Tibial artery (tissue), 4 donors: ENCODE data around the gene KASH5.
A peak's percentile ranks its signal among the peaks of the same experiment; 100 is the strongest.

Experiments used
- DNase-seq, 2 donors: peaks; one replicate each; pipeline ENCODE4 v3.0.0-alpha.2; 2019
- H3K27ac ChIP-seq, 2 donors: fragments of 200-600 bp; sonication (generic) in 1 of 2; 1 replicate in 1 of 2; 2 replicates in 1 of 2; pipeline ENCODE4 v1.5.1; 2018 to 2019; ENCODE audit warnings: mild to moderate bottlenecking in 1 of 2
- H3K27me3 ChIP-seq, 2 donors: fragments of 200-600 bp; sonication (generic) in 1 of 2; one replicate each; pipeline versions ENCODE4 v1.5.1 to v1.6.0; 2016 to 2019
- H3K36me3 ChIP-seq, 3 donors: fragments of 200-600 bp; sonication (generic) in 2 of 3; one replicate each; pipeline ENCODE4 v1.5.1; 2016 to 2019; ENCODE audit warnings: mild to moderate bottlenecking in 2 of 3
- H3K4me1 ChIP-seq, 4 donors: fragments of 200-600 bp; sonication (generic) in 2 of 4; 1 replicate in 3 of 4; 2 replicates in 1 of 4; pipeline ENCODE4 v1.5.1; 2016 to 2019
- H3K4me3 ChIP-seq, 2 donors: fragments of 200-600 bp; sonication (generic) in 1 of 2; 1 replicate in 1 of 2; 2 replicates in 1 of 2; pipeline ENCODE4 v1.5.1; 2018 to 2019; ENCODE audit warnings: mild to moderate bottlenecking in 2 of 2
- H3K9me3 ChIP-seq, 3 donors: fragments of 200-600 bp; sonication (generic) in 1 of 3; one replicate each; pipeline ENCODE4 v1.5.1; 2016 to 2019
- CTCF ChIP-seq, 2 experiments: fragments of 200-600 bp in 1 of 2; fragments of 450-650 bp in 1 of 2; IDR thresholded peaks; one replicate each; pipeline ENCODE4 v1.5.1; 2017 to 2019; ENCODE audit warnings: antibody characterized with exemption in 2 of 2, mild to moderate bottlenecking in 1 of 2, moderate library complexity in 1 of 2
- intact Hi-C: fragments of 100-400 bp; cut with DNase I; formaldehyde crosslinking; loops from one replicate; pipeline ENCODE4 v1.15.0; 2023; ENCODE audit warnings: low total_unique reads

KASH5 gene

GRCh38 chr19:49417088-49417487, 29.0 kb downstream of the KASH5 start:
- no peak overlapping the region for H3K27ac ChIP-seq
- no peak overlapping the region for H3K4me3 ChIP-seq
- H3K36me3 ChIP-seq: no peaks in the 10 kb centered on the region
- intact Hi-C loops: no loop called here
- H3K4me1 ChIP-seq: peaks cover 0 to 13% (median 8%) of the 10 kb centered on the region in 4 donors
- peaks cover 0 to 91% of the 10 kb centered on the region in 2 donors for H3K27me3 ChIP-seq
- TF ChIP-seq CTCF (IDR thresholded peaks at IDR 0.05): no peak
- H3K9me3 ChIP-seq: no peaks in the 10 kb centered on the region
- no peak for DNase-seq

GRCh38 chr19:49418511-49418910, 30.5 kb downstream of the KASH5 start:
- H3K36me3 ChIP-seq: no peaks in the 10 kb centered on the region
- intact Hi-C loops: no loop called here

GRCh38 chr19:49419173-49419572, 31.1 kb downstream of the KASH5 start:
- no peak for TF ChIP-seq CTCF (IDR thresholded peaks at IDR 0.05)
- peaks cover 4 to 97% of the 10 kb centered on the region in 2 donors for H3K27me3 ChIP-seq
- no peak overlapping the region for H3K4me3 ChIP-seq
- H3K27ac ChIP-seq: no peak overlapping the region
- peaks cover 0 to 31% (median 23%) of the 10 kb centered on the region in 4 donors for H3K4me1 ChIP-seq
- intact Hi-C loops: no loop called here
- no peak for DNase-seq
- no peaks in the 10 kb centered on the region for H3K9me3 ChIP-seq
- H3K36me3 ChIP-seq: no peaks in the 10 kb centered on the region

More at GRCh38 chr19:49418511-49418910, 30.5 kb downstream of the KASH5 start:
- Histone ChIP-seq H3K27ac (no peak overlapping the region), H3K9me3 (no peaks in the 10 kb centered on the region), H3K4me1 (peaks cover 0 to 28% (median 22%) of the 10 kb centered on the region in 4 donors), H3K27me3 (peaks cover 4 to 97% of the 10 kb centered on the region in 2 donors), H3K4me3 (no peak overlapping the region)
- TF ChIP-seq CTCF (IDR thresholded peaks at IDR 0.05): no peak
- DNase-seq: no peak

GRCh38 chr19:49420227-49420626, 32.2 kb downstream of the KASH5 start:
- H3K9me3 ChIP-seq: no peaks in the 10 kb centered on the region
- no peak for TF ChIP-seq CTCF (IDR thresholded peaks at IDR 0.05)
- H3K4me1 ChIP-seq: peaks cover 0 to 31% (median 23%) of the 10 kb centered on the region in 4 donors
- H3K27ac ChIP-seq: no peak overlapping the region
- H3K36me3 ChIP-seq: no peaks in the 10 kb centered on the region
- no peak overlapping the region for H3K4me3 ChIP-seq
- peaks cover 4 to 97% of the 10 kb centered on the region in 2 donors for H3K27me3 ChIP-seq
- intact Hi-C loops: no loop called here
- DNase-seq: no peak

- peak in 1 of 2 donors; percentile 39 for DNase-seq
- H3K9me3 ChIP-seq: no peaks in the 10 kb centered on the region
- H3K4me3 ChIP-seq: no peak overlapping the region
- peaks cover 0 to 31% (median 23%) of the 10 kb centered on the region in 4 donors for H3K4me1 ChIP-seq
- no peak for TF ChIP-seq CTCF (IDR thresholded peaks at IDR 0.05)
- intact Hi-C loops: no loop called here
- H3K27me3 ChIP-seq: peaks cover 4 to 98% of the 10 kb centered on the region in 2 donors
- H3K27ac ChIP-seq: no peak overlapping the region
- H3K36me3 ChIP-seq: no peaks in the 10 kb centered on the region
Measured at GRCh38 chr19:49421039-49421877, 33.2 kb downstream of the KASH5 start.
